Endometrial microvascular endothelial cells (primary cell): ENCODE results near the gene DMKN. TPM values are rescaled to one million over a fixed set of nuclear protein-coding genes. Genes with fewer than 3 reads are reported as not detected.

ENCODE experiments used
- in situ Hi-C: cut with HindIII; loops from 2 replicates; pipeline ENCODE4 v1.10.0; 2017; ENCODE audit warnings: low sequenced_read_pairs, low pct_unique_long_range_greater_than_20kb; ENCODE audit errors: inconsistent ontology term
- total RNA-seq: library from RNA; depleted of rRNA; stranded (reverse); fragments of >200 nt; gene quantifications from one replicate; pipeline ENCODE4 v1.2.3, GENCODE V29; 2015; ENCODE audit errors: inconsistent ontology term

Gene DMKN
- total RNA-seq, 1 donor from 2014 or later = not detected

GRCh38 chr19:35551091-35551810 is 37.8 kb upstream of the DMKN start:
- in situ Hi-C loops = no loop called here

DNA sequence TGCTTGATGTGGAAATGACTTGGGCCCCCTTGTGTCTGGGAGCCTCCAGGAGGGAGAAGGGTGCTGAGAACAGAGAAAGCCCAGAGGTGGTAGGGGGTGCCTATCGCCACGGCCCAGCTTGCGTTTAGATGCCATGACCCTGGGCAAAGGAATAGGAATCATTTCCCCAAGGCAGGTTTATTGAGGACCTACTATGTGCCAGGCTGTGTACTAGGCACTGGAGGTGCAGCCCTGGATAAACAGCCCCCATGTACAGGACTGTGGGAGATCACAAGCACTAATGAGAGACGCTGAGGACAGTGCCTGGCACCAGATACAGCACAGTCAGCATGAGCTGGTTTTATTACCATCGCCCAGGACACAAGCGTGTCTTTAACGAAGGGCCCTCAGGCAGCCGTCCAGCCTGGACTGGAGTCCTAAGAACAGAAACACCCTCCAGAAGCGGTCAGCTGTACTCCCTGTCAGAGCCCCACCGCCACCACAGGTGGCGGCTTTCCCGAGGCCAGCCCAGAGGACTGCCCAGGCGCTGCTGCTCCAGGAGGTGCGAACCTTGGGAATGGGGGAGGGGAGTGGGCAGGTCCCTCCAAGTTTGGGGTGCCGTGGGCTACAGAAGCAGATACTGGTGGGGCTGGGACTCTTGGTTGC is 36.6 kb upstream of the DMKN start:
- in situ Hi-C loops = no loop called here

DNA sequence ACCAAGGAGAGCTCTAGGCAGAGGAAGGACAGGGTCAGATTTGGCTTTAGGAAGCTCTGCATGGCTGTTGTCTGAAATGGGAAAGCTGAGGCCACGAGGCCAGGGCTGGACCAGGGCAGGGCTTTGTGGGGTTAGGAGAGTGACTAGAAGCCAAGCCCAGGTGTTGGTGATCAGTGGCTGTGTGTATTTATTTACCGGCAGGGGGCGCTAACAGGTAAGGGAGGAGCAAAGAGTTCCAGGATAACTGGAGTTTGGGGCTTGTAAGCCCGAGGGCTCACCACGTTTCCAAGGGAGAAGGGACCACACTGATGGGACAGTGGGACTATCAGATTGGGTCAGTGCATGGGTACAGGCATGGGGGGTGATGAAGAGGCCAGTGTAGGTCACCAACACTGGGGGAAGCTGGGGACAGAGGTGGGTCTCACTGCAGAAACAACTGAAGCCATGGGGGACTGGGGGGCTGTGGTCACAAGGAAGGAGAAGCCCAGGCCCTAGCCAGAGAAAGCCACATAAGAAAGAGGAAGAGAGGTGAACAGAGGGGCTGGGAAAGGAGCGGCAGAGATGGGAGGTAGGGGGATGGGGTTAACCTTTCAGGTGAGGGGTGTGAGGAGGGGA is 35.8 kb upstream of the DMKN start:
- in situ Hi-C loops = no loop called here

- in situ Hi-C loops = no loop called here
These were observed 33.1 kb upstream of the DMKN start for GRCh38 chr19:35546532-35546931.

DNA sequence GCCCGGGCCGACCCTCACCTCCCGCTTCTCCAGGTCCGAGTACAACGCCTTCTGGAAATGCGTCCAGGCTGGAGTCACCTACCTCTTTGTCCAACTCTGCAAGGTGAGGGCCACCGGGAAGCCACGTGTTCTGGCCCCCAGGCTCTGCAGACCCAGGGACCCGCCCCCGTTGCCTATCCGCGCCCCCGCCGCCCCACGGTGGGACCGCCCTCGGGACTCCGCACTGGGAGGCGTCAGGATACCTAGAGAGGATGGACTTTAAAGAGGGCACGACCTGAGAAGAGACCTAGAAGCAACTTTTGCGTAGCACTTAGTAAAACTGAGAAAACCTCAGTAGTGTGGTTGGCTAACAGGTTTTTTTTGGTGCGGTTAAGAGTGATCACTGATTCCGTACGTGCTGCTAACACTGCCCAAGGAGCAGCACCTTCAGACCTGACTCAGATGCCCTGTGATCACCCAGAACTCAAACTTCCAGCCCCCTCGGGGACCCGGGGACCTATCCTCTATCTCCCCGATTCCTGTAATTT is 32.5 kb upstream of the DMKN start:
- in situ Hi-C loops = no loop called here

GRCh38 chr19:35545001-35545854 is 31.8 kb upstream of the DMKN start, which contains the start of gene TMEM147:
TSS of gene TMEM147 (plus strand) at chr19:35545626. CDS start at chr19:35545740, 114 bp downstream.
- in situ Hi-C loops = no loop called here

- in situ Hi-C loops = no loop called here
These were observed 30.8 kb upstream of the DMKN start for GRCh38 chr19:35544110-35544802.

- in situ Hi-C loops = no loop called here
These were observed 30.0 kb upstream of the DMKN start for GRCh38 chr19:35543280-35544109.

GRCh38 chr19:35542209-35542608 is 28.8 kb upstream of the DMKN start:
- in situ Hi-C loops = no loop called here

GRCh38 chr19:35540356-35540927 is 27.0 kb upstream of the DMKN start:
- in situ Hi-C loops = no loop called here

GRCh38 chr19:35539850-35540249 is 26.4 kb upstream of the DMKN start:
- in situ Hi-C loops = no loop called here

DNA sequence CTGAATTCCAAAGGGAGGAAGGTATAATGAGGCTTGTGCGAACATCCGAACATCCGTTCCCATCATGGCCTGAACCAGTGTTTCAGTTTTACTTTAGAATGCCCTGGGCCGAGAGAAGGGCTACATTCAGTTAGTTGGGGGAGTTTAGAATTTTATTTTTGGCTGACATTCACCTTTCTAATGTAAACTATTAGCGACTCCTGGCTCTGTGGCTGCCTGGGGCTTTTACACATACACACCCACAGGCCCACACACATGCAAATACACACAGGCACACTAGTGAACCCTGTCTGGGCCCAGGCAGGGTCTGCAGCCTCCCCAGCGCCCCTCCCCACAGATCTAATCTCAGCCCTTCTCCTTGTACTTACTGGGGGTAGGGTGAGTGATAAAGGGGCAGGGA is 25.9 kb upstream of the DMKN start:
- in situ Hi-C loops = no loop called here

DNA sequence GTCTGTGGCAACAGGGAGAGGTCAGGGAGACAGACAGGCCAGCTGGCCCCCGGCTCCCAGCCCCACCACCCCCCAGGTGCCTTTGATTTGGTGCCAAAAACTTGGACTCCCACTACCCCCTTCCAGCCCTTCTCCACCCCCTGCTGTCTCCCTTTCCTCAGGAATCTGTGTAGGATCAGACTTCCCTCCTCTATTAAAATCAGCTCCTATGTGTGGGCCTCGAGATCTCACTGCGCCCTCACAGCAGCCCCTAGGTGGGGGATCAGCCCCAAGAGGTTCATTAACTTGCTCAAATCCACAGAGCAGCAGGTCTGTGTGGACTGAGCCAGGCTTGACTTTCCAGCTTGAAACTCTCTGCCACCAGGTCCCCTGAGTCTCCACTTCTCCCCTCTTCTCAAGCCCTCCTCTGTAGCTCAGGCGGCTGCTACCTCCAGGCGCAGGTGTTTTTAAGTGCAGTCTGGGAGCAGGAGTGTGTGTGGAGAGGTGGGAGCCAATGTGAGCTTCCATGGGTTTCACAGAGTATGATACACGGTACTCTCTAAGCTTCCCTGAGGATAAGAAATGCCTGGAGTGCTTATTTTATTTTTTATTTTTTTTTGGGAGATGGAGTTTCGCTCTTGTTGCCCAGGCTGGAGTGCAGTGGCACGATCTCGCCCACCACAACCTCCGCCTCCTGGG is 21.5 kb upstream of the DMKN start:
- in situ Hi-C loops = no loop called here

GRCh38 chr19:35533822-35534392 is 20.5 kb upstream of the DMKN start:
- in situ Hi-C loops = no loop called here

DNA sequence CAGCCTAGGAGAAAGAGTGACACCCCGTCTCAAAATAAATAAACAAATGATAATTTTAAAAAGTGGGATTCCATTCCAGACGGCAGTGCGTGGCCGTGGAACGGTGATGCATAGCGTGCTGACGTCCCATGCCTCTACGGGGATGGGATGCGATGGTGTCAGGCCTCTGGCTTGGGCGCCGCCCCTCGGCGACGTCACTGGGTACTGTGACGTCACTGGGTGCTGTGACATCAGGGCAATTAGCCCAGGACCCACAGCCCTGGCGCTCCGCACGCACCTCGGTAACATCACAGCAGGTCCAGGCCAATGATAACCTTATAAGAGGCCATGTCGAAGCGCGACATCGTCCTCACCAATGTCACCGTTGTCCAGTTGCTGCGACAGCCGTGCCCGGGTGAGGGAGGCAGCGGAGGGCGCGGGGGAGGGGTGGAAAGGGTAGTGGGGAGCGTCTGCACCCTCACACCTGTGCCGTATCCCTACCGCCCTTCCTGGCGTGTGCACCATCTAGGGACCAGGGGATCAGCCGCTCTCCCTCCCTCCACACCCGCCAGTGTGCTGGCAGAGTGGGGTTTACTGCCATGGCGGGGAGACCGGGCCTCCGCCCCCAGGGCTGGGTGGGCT is 19.9 kb upstream of the DMKN start, which contains the start of gene GAPDHS:
Gene GAPDHS, plus strand, starts transcription at position 256 of the 621 bp plus-strand sequence. Its CDS starts 72 bp downstream, at position 328.
- in situ Hi-C loops = no loop called here

GRCh38 chr19:35531291-35531690 is 17.8 kb upstream of the DMKN start:
- in situ Hi-C loops = no loop called here
